Hepatocyte (in vitro differentiated cells): ENCODE measurements around the gene DNAJC30. TPM values are rescaled to one million over a fixed set of nuclear protein-coding genes. Genes with fewer than 3 reads are reported as not detected.

Experiments used
- DNase-seq: peaks from one replicate; pipeline ENCODE4 v3.0.0-alpha.2; 2016; ENCODE audit warnings: low spot score
- H2AFZ ChIP-seq: fragments of 200-600 bp; sonication (generic); 2 replicates; pipeline ENCODE4 v1.6.0; 2016; ENCODE audit warnings: antibody characterized with exemption, mild to moderate bottlenecking
- H3K27ac ChIP-seq: fragments of 200-600 bp; sonication (generic); 2 replicates; pipeline ENCODE4 v1.5.1; 2016; ENCODE audit warnings: mild to moderate bottlenecking
- H3K27me3 ChIP-seq: fragments of 200-600 bp; sonication (generic); 2 replicates; pipeline ENCODE4 v1.6.1; 2016
- H3K36me3 ChIP-seq: fragments of 200-600 bp; sonication (generic); replicated peaks from 2 replicates; pipeline ENCODE4 v1.5.1; 2016; ENCODE audit warnings: low read depth; ENCODE audit not compliant: insufficient read depth
- H3K4me1 ChIP-seq: fragments of 200-600 bp; sonication (generic); 2 replicates; pipeline ENCODE4 v1.5.1; 2016; ENCODE audit warnings: mild to moderate bottlenecking, moderate library complexity; ENCODE audit not compliant: insufficient read depth
- H3K4me2 ChIP-seq: fragments of 200-600 bp; sonication (generic); 2 replicates; pipeline ENCODE4 v1.6.0; 2016
- H3K4me3 ChIP-seq: fragments of 200-600 bp; sonication (generic); 2 replicates; pipeline ENCODE4 v1.5.1; 2016; ENCODE audit warnings: mild to moderate bottlenecking
- H3K79me2 ChIP-seq: fragments of 200-600 bp; sonication (generic); 2 replicates; pipeline ENCODE4 v1.6.0; 2017; ENCODE audit warnings: mild to moderate bottlenecking
- H3K9me2 ChIP-seq: fragments of 200-600 bp; sonication (generic); replicated peaks from 2 replicates; pipeline ENCODE4 v1.6.0; 2017; ENCODE audit warnings: mild to moderate bottlenecking; ENCODE audit not compliant: insufficient read depth
- H3K9me3 ChIP-seq: fragments of 200-600 bp; sonication (generic); 2 replicates; pipeline ENCODE4 v1.5.1; 2016; ENCODE audit warnings: low read depth, mild to moderate bottlenecking
- H4K20me1 ChIP-seq: fragments of 200-600 bp; sonication (generic); 2 replicates; pipeline ENCODE4 v1.6.0; 2016; ENCODE audit warnings: mild to moderate bottlenecking; ENCODE audit not compliant: insufficient read depth, poor library complexity, severe bottlenecking
- EZH2 ChIP-seq: fragments of 200-600 bp; sonication (generic); IDR thresholded peaks from 2 replicates; pipeline ENCODE4 v1.6.1; 2016; ENCODE audit warnings: antibody characterized with exemption, mild to moderate bottlenecking, borderline replicate concordance
- EZH2phosphoT487 ChIP-seq: fragments of 200-600 bp; sonication (generic); IDR thresholded peaks from one replicate; pipeline ENCODE4 v1.6.1; 2018; ENCODE audit warnings: antibody characterized with exemption, mild to moderate bottlenecking, low read depth, moderate library complexity; ENCODE audit not compliant: unreplicated experiment, severe bottlenecking
- WGBS: methylation state at CpG from one replicate; pipeline ENCODE4 v1.1.6; 2016; ENCODE audit warnings: low lambda C conversion rate; ENCODE audit errors: missing lambda C conversion rate; 5-methylcytosine and 5-hydroxymethylcytosine counted together
- polyA plus RNA-seq: library from polyadenylated mRNA; unstranded; fragments of >200 nt; fragmentation: Nextera tagmentation; extraction: Ambion mirVana; gene quantifications from 2 replicates; pipeline ENCODE4 v1.2.1, GENCODE V29; 2016
- total RNA-seq: library from RNA; depleted of rRNA; stranded (reverse); fragments of >200 nt; gene quantifications from 2 replicates; pipeline ENCODE4 v1.2.3, GENCODE V29; 2014
- TF ChIP-seq, protein P1 (sequence below): fragments of 200-600 bp; sonication (generic); IDR thresholded peaks from 2 replicates; pipeline ENCODE4 v1.5.1; 2016; ENCODE audit warnings: antibody characterized with exemption, mild to moderate bottlenecking; ENCODE audit not compliant: poor library complexity

Gene DNAJC30
- total and polyA plus RNA-seq, 2 experiments from 2014 or later: 3.0 to 13.9 TPM

- WGBS: 95% methylated on average over 12 of the region's 14 CpGs
- no peaks in the 10 kb centered on the region for H3K79me2 ChIP-seq
- no peaks in the 10 kb centered on the region for H4K20me1 ChIP-seq
- H3K9me2 ChIP-seq: no peaks in the 10 kb centered on the region
- H3K4me2 ChIP-seq: no peak overlapping the region
- TF ChIP-seq EZH2phosphoT487 (no peak), EZH2 (no peak)
- TF ChIP-seq, protein P1, sequence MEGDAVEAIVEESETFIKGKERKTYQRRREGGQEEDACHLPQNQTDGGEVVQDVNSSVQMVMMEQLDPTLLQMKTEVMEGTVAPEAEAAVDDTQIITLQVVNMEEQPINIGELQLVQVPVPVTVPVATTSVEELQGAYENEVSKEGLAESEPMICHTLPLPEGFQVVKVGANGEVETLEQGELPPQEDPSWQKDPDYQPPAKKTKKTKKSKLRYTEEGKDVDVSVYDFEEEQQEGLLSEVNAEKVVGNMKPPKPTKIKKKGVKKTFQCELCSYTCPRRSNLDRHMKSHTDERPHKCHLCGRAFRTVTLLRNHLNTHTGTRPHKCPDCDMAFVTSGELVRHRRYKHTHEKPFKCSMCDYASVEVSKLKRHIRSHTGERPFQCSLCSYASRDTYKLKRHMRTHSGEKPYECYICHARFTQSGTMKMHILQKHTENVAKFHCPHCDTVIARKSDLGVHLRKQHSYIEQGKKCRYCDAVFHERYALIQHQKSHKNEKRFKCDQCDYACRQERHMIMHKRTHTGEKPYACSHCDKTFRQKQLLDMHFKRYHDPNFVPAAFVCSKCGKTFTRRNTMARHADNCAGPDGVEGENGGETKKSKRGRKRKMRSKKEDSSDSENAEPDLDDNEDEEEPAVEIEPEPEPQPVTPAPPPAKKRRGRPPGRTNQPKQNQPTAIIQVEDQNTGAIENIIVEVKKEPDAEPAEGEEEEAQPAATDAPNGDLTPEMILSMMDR: no peak
- peaks cover 8% of the 10 kb centered on the region for H3K4me1 ChIP-seq
- no peak overlapping the region for H3K4me3 ChIP-seq
- no peaks in the 10 kb centered on the region for H3K27me3 ChIP-seq
- H3K36me3 ChIP-seq: no peaks in the 10 kb centered on the region
- no peaks in the 10 kb centered on the region for H3K9me3 ChIP-seq
- peak; percentile 8 for DNase-seq
- H2AFZ ChIP-seq: no peak overlapping the region
- peak overlapping the region; percentile 55 for H3K27ac ChIP-seq
Measured at GRCh38 chr7:73700069-73700423, 16.8 kb upstream of the DNAJC30 start.

DNA sequence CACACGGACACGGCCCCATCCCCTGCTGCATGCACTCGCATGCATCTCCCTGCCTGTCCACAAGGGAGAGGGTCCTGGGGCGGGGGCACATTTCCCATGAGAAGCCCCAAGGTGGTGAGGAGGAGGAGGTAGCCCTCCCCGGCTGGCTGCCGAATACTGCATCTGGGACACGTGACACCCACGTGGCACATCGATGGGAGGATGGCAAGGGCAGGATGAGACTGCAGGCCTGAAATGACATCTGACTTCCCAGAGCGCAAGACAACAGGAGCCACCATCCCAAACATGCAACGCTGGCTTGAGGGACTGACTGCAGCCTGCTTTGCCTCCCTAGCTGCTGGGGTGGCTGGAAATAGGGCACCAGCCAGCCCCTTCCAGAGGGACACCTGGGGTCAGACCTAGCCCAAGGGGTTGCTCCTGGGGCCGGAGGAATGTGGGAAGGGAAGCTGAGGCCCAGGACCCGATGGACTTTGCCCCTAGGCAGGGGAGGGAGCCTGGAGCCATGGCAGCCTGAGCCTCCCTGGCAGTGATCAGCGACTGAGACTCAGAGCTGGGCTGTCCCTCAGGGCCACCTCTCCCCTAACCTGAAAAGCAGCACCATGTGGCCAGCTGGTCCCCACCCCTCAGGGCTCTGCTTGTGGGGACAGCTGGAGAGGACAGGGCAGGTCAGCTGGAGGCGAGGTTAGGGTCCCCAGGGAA is 16.3 kb upstream of the DNAJC30 start:
- H2AFZ ChIP-seq: no peak overlapping the region
- H3K79me2 ChIP-seq: no peaks in the 10 kb centered on the region
- no peaks in the 10 kb centered on the region for H3K9me2 ChIP-seq
- H4K20me1 ChIP-seq: no peaks in the 10 kb centered on the region
- H3K27me3 ChIP-seq: no peaks in the 10 kb centered on the region
- 86% methylated on average over 15 of the region's 15 CpGs for WGBS
- peaks cover 6% of the 10 kb centered on the region for H3K4me1 ChIP-seq
- peak overlapping the region; percentile 55 for H3K27ac ChIP-seq
- peak; percentile 62 for DNase-seq
- no peak overlapping the region for H3K4me2 ChIP-seq
- H3K9me3 ChIP-seq: no peaks in the 10 kb centered on the region
- no peak overlapping the region for H3K4me3 ChIP-seq
- no peak for TF ChIP-seq EZH2phosphoT487
- TF ChIP-seq, protein P1: no peak
- no peak for TF ChIP-seq EZH2
- H3K36me3 ChIP-seq: no peaks in the 10 kb centered on the region

DNA sequence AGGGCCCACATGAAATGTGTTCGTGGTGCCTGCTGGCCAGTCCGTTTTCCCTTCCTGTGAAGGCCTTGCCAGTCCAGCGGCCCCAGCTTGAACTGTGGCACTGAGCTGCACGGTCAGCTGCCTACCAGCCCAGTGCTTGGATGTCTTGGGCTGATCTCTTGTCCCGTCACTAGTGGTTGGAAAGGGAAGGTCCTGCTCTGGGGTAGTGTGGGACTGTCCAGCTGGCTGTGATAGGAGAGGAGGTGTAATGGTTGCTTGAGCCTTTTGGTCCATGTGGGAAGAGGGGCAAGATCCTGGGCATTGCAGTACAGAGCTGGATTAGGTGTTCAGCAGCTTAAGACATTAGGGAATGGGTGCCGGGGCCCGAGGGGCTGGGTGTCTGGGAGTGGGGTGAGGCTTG is 15.2 kb upstream of the DNAJC30 start:
- H3K4me2 ChIP-seq: no peak overlapping the region

More for the DNA sequence above, 15.2 kb upstream of the DNAJC30 start:
- no peaks in the 10 kb centered on the region for H3K27me3 ChIP-seq
- H3K9me2 ChIP-seq: no peaks in the 10 kb centered on the region
- H3K79me2 ChIP-seq: no peaks in the 10 kb centered on the region
- WGBS: 88% methylated on average over 7 of the region's 7 CpGs
- H3K4me1 ChIP-seq: no peaks in the 10 kb centered on the region
- H4K20me1 ChIP-seq: no peaks in the 10 kb centered on the region
- no peak for TF ChIP-seq EZH2phosphoT487
- TF ChIP-seq, protein P1: no peak
- no peak overlapping the region for H2AFZ ChIP-seq
- no peaks in the 10 kb centered on the region for H3K36me3 ChIP-seq
- H3K27ac ChIP-seq: no peak overlapping the region
- no peak overlapping the region for H3K4me3 ChIP-seq
- no peaks in the 10 kb centered on the region for H3K9me3 ChIP-seq
- DNase-seq: no peak
